Body of pancreas (tissue), 4 donors: ENCODE measurements around the gene MIEF1. TPM values are rescaled to one million over a fixed set of nuclear protein-coding genes. Genes with fewer than 3 reads are reported as not detected.

Source experiments
- ATAC-seq: fragments of 150-250 bp; one replicate; pipeline ENCODE4 v1.9.1; 2016
- DNase-seq, 4 donors: peaks; one replicate each; pipeline ENCODE4 v3.0.0-alpha.2; 2019
- H3K27ac ChIP-seq, 4 donors: fragments of 200-600 bp; sonication (generic); 1 replicate in 3 of 4; 2 replicates in 1 of 4; pipeline versions ENCODE4 v1.5.1 to v1.6.1; 2016 to 2019; ENCODE audit warnings: mild to moderate bottlenecking in 1 of 4, mixed read lengths in 1 of 4, moderate library complexity in 1 of 4
- H3K27me3 ChIP-seq, 2 donors: fragments of 200-600 bp; sonication (generic); one replicate each; pipeline ENCODE4 v1.6.0; 2016; ENCODE audit warnings: mild to moderate bottlenecking in 1 of 2
- H3K36me3 ChIP-seq, 2 donors: fragments of 200-600 bp; sonication (generic); replicated peaks in 1 of 2; 2 replicates each; pipeline ENCODE4 v1.5.1; 2016; ENCODE audit warnings: low read depth in 2 of 2; ENCODE audit not compliant: insufficient read depth in 1 of 2
- H3K4me1 ChIP-seq: fragments of 200-600 bp; sonication (generic); one replicate; pipeline ENCODE4 v1.6.0; 2016
- H3K4me3 ChIP-seq, 2 donors: fragments of 200-600 bp; sonication (generic); 1 replicate in 1 of 2; 2 replicates in 1 of 2; pipeline ENCODE4 v1.5.1; 2016 to 2019
- H3K9me3 ChIP-seq, 3 donors: fragments of 200-600 bp; sonication (generic); 1 replicate in 2 of 3; 2 replicates in 1 of 3; pipeline ENCODE4 v1.5.1; 2016
- CTCF ChIP-seq, 7 experiments: fragments of 450-650 bp in 4 of 7; fragments of 200-600 bp in 3 of 7; sonication (generic) in 3 of 7; IDR thresholded peaks; one replicate each; pipeline ENCODE4 v1.5.1; 2016 to 2019; ENCODE audit warnings: antibody characterized with exemption in 7 of 7
- POLR2A ChIP-seq, 3 donors: fragments of 450-650 bp; IDR thresholded peaks; one replicate each; pipeline ENCODE4 v1.6.1; 2016; ENCODE audit warnings: antibody characterized with exemption in 3 of 3, mild to moderate bottlenecking in 2 of 3
- WGBS, 2 donors: methylation state at CpG; one replicate each; pipeline ENCODE4 v1.1.5; 2017; 5-methylcytosine and 5-hydroxymethylcytosine counted together
- intact Hi-C: fragments of 100-400 bp; cut with DNase I; formaldehyde crosslinking; loops from one replicate; pipeline ENCODE4 v1.15.1; 2023
- total RNA-seq, 2 donors: library from RNA; depleted of rRNA; stranded (reverse); fragments of >200 nt; gene quantifications; one replicate each; pipeline ENCODE4 v1.1.0, GENCODE V29; 2016

Gene MIEF1
- total RNA-seq, 2 donors from 2014 or later, result 9.1 to 14.8 TPM

GRCh38 chr22:39488563-39489083 is 13.5 kb upstream of the MIEF1 start:
- intact Hi-C loops, result no loop called here
- H3K27me3 ChIP-seq, result no peaks in the 10 kb centered on the region
- 90% methylated on average over 36 of the region's 39 CpGs; no CpG with 5 or more reads in 1 of the 2 donors for WGBS, 2 donors
- no peak overlapping the region for H3K4me3 ChIP-seq
- no peak overlapping the region for H3K27ac ChIP-seq
- no peak for DNase-seq
- no peak for ATAC-seq
- TF ChIP-seq CTCF (IDR thresholded peaks at IDR 0.05) (no peak), POLR2A (IDR thresholded peaks at IDR 0.05) (no peak)
- H3K9me3 ChIP-seq, result no peaks in the 10 kb centered on the region
- H3K4me1 ChIP-seq, result no peaks in the 10 kb centered on the region
- H3K36me3 ChIP-seq, result no peaks in the 10 kb centered on the region

GRCh38 chr22:39489094-39490068 is 12.7 kb upstream of the MIEF1 start:
- Histone ChIP-seq H3K27me3 (no peaks in the 10 kb centered on the region), H3K36me3 (no peaks in the 10 kb centered on the region), H3K9me3 (no peaks in the 10 kb centered on the region), H3K4me1 (no peaks in the 10 kb centered on the region), H3K27ac (no peak overlapping the region), H3K4me3 (no peak overlapping the region)
- 74 to 84% methylated on average over 14 to 16 of the region's 17 CpGs for WGBS, 2 donors
- TF ChIP-seq POLR2A (IDR thresholded peaks at IDR 0.05) (no peak), CTCF (IDR thresholded peaks at IDR 0.05) (no peak)
- no peak for DNase-seq
- intact Hi-C loops, result no loop called here
- no peak for ATAC-seq

GRCh38 chr22:39490135-39490798 is 11.8 kb upstream of the MIEF1 start:
- Histone ChIP-seq H3K36me3 (no peaks in the 10 kb centered on the region), H3K4me3 (no peak overlapping the region), H3K9me3 (no peaks in the 10 kb centered on the region), H3K27ac (no peak overlapping the region), H3K4me1 (no peaks in the 10 kb centered on the region), H3K27me3 (no peaks in the 10 kb centered on the region)
- WGBS, 2 donors, result 38 to 62% methylated on average over 9 to 13 of the region's 13 CpGs
- peak; percentile 81 for ATAC-seq
- intact Hi-C loops, result no loop called here
- DNase-seq, result peak; percentile 69 to 83 (median 72)
- TF ChIP-seq POLR2A (IDR thresholded peaks at IDR 0.05) (no peak), CTCF (IDR thresholded peaks at IDR 0.05) (no peak)

- Histone ChIP-seq H3K4me3 (no peak overlapping the region), H3K27ac (no peak overlapping the region), H3K27me3 (no peaks in the 10 kb centered on the region), H3K36me3 (no peaks in the 10 kb centered on the region), H3K4me1 (peaks cover 1% of the 10 kb centered on the region), H3K9me3 (no peaks in the 10 kb centered on the region)
- ATAC-seq (no peak), DNase-seq (no peak)
- WGBS, 2 donors, result 0 to 60% methylated on average over 1 to 9 of the region's 9 CpGs
- intact Hi-C loops, result no loop called here
- TF ChIP-seq CTCF (IDR thresholded peaks at IDR 0.05) (no peak), POLR2A (IDR thresholded peaks at IDR 0.05) (no peak)
Observed at GRCh38 chr22:39490966-39491680, 11.0 kb upstream of the MIEF1 start.
